Ovary (tissue), 3 donors: ENCODE results near the gene SACM1L.

Experiments
- EP300 ChIP-seq: sonication (generic); formaldehyde crosslinking; IDR thresholded peaks from one replicate; pipeline ENCODE4 v1.6.1; 2017; ENCODE audit warnings: antibody characterized with exemption
- POLR2A ChIP-seq: fragments of 450-650 bp; IDR thresholded peaks from one replicate; pipeline ENCODE4 v1.6.1; 2017; ENCODE audit warnings: antibody characterized with exemption, mild to moderate bottlenecking, moderate library complexity
- TF ChIP-seq, protein P1 (sequence below), 3 donors: fragments of 450-650 bp in 2 of 3; fragments of 200-600 bp in 1 of 3; IDR thresholded peaks; one replicate each; pipeline versions ENCODE4 v1.5.1 to v1.8.0; 2016 to 2022; ENCODE audit warnings: antibody characterized with exemption in 3 of 3, mild to moderate bottlenecking in 1 of 3
- donor health status: DM: no; HTN: no; CAD: no.

DNA sequence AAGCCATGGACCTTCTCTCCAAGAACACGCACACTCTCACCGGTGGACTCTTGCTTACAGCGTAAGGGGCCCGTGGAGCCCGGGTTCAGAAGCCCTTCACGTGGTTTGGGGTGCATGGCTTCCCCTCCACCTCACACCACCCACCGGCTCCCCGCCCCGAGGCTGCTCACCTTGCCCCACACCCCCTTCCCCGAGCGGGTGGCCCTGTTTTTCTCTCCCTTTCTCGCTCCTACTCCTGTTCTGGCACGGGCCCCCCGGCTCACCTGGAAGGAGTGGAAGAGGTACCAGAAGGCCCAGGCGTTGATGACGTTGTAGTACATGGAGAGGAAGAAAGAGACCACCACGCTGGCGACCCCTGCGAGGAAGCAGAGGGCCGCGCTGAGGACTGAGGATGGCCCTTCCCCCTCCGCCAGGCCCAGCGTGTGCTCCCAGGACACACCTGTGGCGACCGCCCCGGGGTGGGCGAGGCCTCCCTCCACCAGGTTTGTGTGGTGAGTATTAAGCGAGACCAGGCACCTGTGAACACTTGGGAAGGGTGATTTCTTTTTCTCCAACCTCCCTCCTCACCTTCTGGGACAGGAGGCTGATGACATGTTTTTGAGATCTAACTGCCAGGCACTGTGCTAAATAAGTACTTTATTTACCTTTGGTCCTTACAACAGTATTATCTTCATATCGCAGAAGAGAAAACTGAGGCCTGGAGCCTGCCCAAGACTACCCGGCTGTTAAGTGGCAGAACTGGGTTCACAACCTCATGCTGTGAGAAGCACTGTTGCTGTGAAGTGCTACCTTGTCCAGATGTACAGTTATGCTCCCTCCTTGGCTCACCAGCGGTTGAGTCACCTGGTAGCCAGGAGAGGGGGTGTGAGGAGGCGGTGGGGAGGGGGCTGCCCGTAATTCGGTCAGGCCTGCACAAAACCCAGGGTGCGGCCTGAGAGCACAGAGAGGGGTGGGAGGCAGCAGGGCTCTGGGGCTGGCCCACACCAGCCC, 90.8 kb downstream of the SACM1L start:
- TF ChIP-seq, protein P1, sequence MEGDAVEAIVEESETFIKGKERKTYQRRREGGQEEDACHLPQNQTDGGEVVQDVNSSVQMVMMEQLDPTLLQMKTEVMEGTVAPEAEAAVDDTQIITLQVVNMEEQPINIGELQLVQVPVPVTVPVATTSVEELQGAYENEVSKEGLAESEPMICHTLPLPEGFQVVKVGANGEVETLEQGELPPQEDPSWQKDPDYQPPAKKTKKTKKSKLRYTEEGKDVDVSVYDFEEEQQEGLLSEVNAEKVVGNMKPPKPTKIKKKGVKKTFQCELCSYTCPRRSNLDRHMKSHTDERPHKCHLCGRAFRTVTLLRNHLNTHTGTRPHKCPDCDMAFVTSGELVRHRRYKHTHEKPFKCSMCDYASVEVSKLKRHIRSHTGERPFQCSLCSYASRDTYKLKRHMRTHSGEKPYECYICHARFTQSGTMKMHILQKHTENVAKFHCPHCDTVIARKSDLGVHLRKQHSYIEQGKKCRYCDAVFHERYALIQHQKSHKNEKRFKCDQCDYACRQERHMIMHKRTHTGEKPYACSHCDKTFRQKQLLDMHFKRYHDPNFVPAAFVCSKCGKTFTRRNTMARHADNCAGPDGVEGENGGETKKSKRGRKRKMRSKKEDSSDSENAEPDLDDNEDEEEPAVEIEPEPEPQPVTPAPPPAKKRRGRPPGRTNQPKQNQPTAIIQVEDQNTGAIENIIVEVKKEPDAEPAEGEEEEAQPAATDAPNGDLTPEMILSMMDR (IDR thresholded peaks at IDR 0.05): no peak
- TF ChIP-seq POLR2A (no peak), EP300 (no peak)
